IPS-NIHi7 (cell line): Measurements from ENCODE around the gene PCDHA11.
"Not testable (repeated sequence)": the region's sequence is repeated elsewhere in the genome, so short reads cannot be mapped to it uniquely, and the experiment has no call there.

Source experiments
- DNase-seq: peaks from one replicate; pipeline ENCODE4 v3.0.0; 2012; ENCODE audit warnings: mixed read lengths; ENCODE audit errors: extremely low spot score

PCDHA11 gene, protein sequence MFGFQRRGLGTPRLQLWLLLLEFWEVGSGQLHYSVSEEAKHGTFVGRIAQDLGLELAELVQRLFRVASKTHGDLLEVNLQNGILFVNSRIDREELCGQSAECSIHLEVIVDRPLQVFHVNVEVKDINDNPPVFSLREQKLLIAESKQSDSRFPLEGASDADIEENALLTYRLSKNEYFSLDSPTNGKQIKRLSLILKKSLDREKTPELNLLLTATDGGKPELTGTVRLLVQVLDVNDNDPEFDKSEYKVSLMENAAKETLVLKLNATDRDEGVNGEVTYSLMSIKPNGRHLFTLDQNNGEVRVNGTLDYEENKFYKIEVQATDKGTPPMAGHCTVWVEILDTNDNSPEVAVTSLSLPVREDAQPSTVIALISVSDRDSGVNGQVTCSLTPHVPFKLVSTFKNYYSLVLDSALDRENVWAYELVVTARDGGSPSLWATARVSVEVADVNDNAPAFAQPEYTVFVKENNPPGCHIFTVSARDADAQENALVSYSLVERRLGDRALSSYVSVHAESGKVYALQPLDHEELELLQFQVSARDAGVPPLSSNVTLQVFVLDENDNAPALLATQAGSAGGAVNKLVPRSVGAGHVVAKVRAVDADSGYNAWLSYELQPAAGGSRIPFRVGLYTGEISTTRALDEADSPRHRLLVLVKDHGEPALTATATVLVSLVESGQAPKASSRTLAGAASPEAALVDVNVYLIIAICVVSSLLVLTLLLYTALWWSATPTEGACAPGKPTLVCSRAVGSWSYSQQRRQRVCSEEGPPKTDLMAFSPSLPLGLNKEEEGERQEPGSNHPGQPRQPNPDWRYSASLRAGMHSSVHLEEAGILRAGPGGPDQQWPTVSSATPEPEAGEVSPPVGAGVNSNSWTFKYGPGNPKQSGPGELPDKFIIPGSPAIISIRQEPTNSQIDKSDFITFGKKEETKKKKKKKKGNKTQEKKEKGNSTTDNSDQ

GRCh38 chr5:140868721-140869554, at the start of gene PCDHA11:
Gene PCDHA11 (plus strand): TSS chr5:140868957. CDS start chr5:140869104, 147 bp downstream.
- peak; percentile 58 for DNase-seq

GRCh38 chr5:140821375-140822280, 47.1 kb upstream of the PCDHA11 start, which contains the start of gene PCDHA5:
Gene PCDHA5 (plus strand): TSS chr5:140821613.
- DNase-seq = no peak

DNA sequence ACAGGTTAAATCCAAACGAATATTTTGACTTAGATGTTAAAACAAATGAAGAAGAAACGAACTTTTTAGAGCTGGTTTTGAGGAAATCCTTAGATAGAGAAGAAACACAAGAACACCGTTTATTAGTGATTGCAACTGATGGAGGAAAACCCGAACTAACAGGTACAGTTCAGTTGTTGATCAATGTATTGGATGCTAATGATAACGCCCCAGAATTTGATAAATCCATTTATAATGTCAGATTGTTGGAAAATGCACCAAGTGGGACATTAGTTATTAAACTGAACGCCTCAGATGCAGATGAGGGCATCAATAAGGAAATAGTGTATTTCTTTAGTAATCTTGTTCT, 46.5 kb upstream of the PCDHA11 start:
- DNase-seq = no peak

GRCh38 chr5:140822969-140823368, 45.8 kb upstream of the PCDHA11 start:
- not testable (repeated sequence) for DNase-seq

GRCh38 chr5:140823475-140823874, 45.3 kb upstream of the PCDHA11 start:
- DNase-seq = no peak

GRCh38 chr5:140827704-140828361, 40.9 kb upstream of the PCDHA11 start, which contains the start of gene PCDHA6:
Gene PCDHA6 (plus strand): TSS chr5:140827960. CDS start chr5:140828092, 132 bp downstream.
- peak; percentile 12 for DNase-seq

- peak; percentile 28 for DNase-seq
Measured at GRCh38 chr5:140828362-140828737, 40.4 kb upstream of the PCDHA11 start.

DNA sequence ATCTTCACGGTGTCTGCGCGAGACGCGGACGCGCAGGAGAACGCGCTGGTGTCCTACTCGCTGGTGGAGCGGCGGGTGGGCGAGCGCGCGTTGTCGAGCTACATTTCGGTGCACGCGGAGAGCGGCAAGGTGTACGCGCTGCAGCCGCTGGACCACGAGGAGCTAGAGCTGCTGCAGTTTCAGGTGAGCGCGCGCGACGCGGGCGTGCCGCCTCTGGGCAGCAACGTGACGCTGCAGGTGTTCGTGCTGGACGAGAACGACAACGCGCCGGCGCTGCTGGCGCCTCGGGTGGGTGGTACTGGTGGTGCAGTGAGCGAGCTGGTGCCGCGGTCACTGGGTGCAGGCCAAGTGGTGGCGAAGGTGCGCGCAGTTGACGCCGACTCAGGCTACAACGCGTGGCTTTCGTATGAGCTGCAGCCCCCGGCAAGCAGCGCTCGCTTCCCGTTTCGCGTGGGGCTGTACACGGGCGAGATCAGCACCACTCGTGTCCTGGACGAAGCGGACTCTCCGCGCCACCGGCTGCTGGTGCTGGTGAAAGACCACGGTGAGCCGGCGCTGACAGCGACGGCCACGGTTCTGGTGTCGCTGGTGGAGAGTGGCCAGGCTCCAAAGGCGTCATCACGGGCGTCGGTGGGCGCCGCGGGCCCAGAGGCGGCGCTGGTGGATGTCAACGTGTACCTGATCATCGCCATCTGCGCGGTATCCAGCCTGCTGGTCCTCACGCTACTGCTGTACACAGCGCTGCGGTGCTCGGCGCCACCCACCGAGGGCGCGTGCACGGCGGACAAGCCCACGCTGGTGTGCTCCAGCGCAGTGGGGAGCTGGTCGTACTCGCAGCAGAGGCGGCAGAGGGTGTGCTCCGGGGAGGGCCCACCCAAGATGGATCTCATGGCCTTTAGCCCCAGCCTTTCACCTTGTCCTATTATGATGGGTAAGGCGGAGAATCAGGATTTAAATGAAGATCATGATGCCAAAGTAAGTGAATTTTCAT, 39.0 kb upstream of the PCDHA11 start:
- DNase-seq = not testable (repeated sequence)

GRCh38 chr5:140833993-140834392, 34.8 kb upstream of the PCDHA11 start, which contains the start of gene PCDHA7:
Gene PCDHA7 (plus strand): TSS chr5:140834269. CDS start chr5:140834384, 115 bp downstream.
- no peak for DNase-seq

DNA sequence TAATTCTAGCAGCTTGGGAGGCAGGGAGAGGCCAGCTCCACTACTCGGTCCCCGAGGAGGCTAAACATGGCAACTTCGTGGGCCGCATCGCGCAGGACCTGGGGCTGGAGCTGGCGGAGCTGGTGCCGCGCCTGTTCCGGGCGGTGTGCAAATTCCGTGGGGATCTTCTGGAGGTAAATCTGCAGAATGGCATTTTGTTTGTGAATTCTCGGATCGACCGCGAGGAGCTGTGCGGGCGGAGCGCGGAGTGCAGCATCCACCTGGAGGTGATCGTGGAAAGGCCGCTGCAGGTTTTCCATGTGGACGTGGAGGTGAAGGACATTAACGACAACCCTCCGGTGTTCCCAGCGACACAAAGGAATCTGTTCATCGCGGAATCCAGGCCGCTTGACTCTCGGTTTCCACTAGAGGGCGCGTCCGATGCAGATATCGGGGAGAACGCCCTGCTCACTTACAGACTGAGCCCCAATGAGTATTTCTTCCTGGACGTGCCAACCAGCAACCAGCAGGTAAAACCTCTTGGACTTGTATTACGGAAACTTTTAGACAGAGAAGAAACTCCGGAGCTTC, 34.2 kb upstream of the PCDHA11 start:
- DNase-seq = not testable (repeated sequence)

DNA sequence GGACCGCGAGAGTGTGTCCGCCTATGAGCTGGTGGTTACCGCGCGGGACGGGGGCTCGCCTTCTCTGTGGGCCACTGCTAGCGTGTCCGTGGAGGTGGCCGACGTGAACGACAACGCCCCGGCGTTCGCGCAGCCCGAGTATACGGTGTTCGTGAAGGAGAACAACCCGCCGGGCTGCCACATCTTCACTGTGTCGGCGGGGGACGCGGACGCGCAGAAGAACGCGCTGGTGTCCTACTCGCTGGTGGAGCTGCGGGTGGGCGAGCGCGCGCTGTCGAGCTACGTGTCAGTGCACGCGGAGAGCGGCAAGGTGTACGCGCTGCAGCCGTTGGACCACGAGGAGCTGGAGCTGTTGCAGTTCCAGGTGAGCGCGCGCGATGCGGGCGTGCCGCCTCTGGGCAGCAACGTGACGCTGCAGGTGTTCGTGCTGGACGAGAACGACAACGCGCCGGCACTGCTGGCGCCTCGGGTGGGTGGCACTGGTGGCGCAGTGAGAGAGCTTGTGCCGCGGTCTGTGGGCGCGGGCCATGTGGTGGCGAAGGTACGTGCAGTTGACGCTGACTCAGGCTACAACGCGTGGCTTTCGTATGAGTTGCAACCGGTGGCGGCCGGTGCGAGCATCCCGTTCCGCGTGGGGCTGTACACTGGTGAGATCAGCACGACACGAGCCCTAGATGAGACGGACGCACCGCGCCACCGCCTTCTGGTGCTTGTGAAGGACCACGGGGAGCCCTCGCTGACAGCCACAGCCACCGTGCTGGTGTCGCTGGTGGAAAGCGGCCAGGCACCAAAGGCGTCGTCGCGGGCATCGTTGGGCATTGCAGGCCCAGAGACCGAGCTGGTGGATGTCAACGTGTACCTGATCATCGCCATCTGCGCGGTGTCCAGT, 32.9 kb upstream of the PCDHA11 start:
- DNase-seq = no peak

GRCh38 chr5:140840978-140841962, 27.5 kb upstream of the PCDHA11 start, which contains the start of gene PCDHA8:
Gene PCDHA8 (plus strand): TSS chr5:140841187. CDS start chr5:140841322, 135 bp downstream.
- DNase-seq = peak; percentile 16

GRCh38 chr5:140842798-140843733, 25.7 kb upstream of the PCDHA11 start:
- DNase-seq = no peak
